ENCODE results near the gene RAB13. TPM values are rescaled to one million over a fixed set of nuclear protein-coding genes. Genes with fewer than 3 reads are reported as not detected.

The RAB13 gene
- total RNA-seq, 1 donor from 2014 or later, result 145 TPM

- no peak for TF ChIP-seq CTCF (IDR thresholded peaks at IDR 0.05; ENCODE audit: insufficient read depth, low read depth, low read length)
- no peak for TF ChIP-seq EZH2 (IDR thresholded peaks at IDR 0.05; ENCODE audit: insufficient read depth, low read length)
These were observed 47.1 kb downstream of the RAB13 start for GRCh38 chr1:153938996-153939395.

GRCh38 chr1:153937331-153937730, 48.8 kb downstream of the RAB13 start:
- H3K79me2 ChIP-seq (ENCODE audit: insufficient read depth, low read length), result no peaks in the 10 kb centered on the region
- H3K9me3 ChIP-seq (ENCODE audit: insufficient read depth, low read depth, low read length), result no peaks in the 10 kb centered on the region
- FAIRE-seq (no peak), DNase-seq (ENCODE audit: low read depth) (no peak)
- no peaks in the 10 kb centered on the region for H3K4me1 ChIP-seq (ENCODE audit: insufficient read depth, low read length)
- no peak overlapping the region for H2AFZ ChIP-seq (ENCODE audit: low read depth, low read length)
- no peaks in the 10 kb centered on the region for H3K27me3 Mint-ChIP-seq (ENCODE audit: low read depth, unreplicated experiment)
- H3K4me3 Mint-ChIP-seq (ENCODE audit: unreplicated experiment), result no peak overlapping the region
- H3K4me2 ChIP-seq (ENCODE audit: low read length), result no peak overlapping the region
- no peak overlapping the region for H3K9ac ChIP-seq (ENCODE audit: low read length)
- H3K27ac ChIP-seq (ENCODE audit: low read depth, low read length), result no peak overlapping the region
- H3K27me3 ChIP-seq (ENCODE audit: insufficient read depth, low read length), result no peaks in the 10 kb centered on the region
- peaks cover 37% of the 10 kb centered on the region for H3K36me3 Mint-ChIP-seq (ENCODE audit: low read depth, unreplicated experiment)
- H3K4me3 ChIP-seq (ENCODE audit: insufficient read depth, low read depth, low read length), result no peak overlapping the region
- H4K20me1 ChIP-seq (ENCODE audit: insufficient read depth, low read length), result no peaks in the 10 kb centered on the region
- no peak overlapping the region for H3K27ac Mint-ChIP-seq (ENCODE audit: unreplicated experiment)
- H3K36me3 ChIP-seq (ENCODE audit: insufficient read depth, low read length), result peaks cover 14% of the 10 kb centered on the region
- H3K4me1 Mint-ChIP-seq (ENCODE audit: low read depth, unreplicated experiment), result no peaks in the 10 kb centered on the region
- TF ChIP-seq CTCF (IDR thresholded peaks at IDR 0.05; ENCODE audit: insufficient read depth, low read depth, low read length) (no peak), EZH2 (IDR thresholded peaks at IDR 0.05; ENCODE audit: insufficient read depth, low read length) (no peak)
- no peaks in the 10 kb centered on the region for H3K9me3 Mint-ChIP-seq (ENCODE audit: unreplicated experiment)

More at GRCh38 chr1:153938996-153939395, 47.1 kb downstream of the RAB13 start:
- Histone ChIP-seq H3K4me2 (ENCODE audit: low read length) (no peak overlapping the region), H3K9ac (ENCODE audit: low read length) (no peak overlapping the region), H3K79me2 (ENCODE audit: insufficient read depth, low read length) (peaks cover 6% of the 10 kb centered on the region), H3K27me3 (ENCODE audit: insufficient read depth, low read length) (no peaks in the 10 kb centered on the region), H3K27ac (ENCODE audit: low read depth, low read length) (no peak overlapping the region), H2AFZ (ENCODE audit: low read depth, low read length) (no peak overlapping the region), H4K20me1 (ENCODE audit: insufficient read depth, low read length) (no peaks in the 10 kb centered on the region), H3K9me3 (ENCODE audit: insufficient read depth, low read depth, low read length) (no peaks in the 10 kb centered on the region), H3K36me3 (ENCODE audit: insufficient read depth, low read length) (peaks cover 12% of the 10 kb centered on the region), H3K4me1 (ENCODE audit: insufficient read depth, low read length) (no peaks in the 10 kb centered on the region), H3K4me3 (ENCODE audit: insufficient read depth, low read depth, low read length) (no peak overlapping the region)
- no peaks in the 10 kb centered on the region for H3K27me3 Mint-ChIP-seq (ENCODE audit: low read depth, unreplicated experiment)
- H3K4me1 Mint-ChIP-seq (ENCODE audit: low read depth, unreplicated experiment), result no peaks in the 10 kb centered on the region
- peaks cover 36% of the 10 kb centered on the region for H3K36me3 Mint-ChIP-seq (ENCODE audit: low read depth, unreplicated experiment)
- no peak for FAIRE-seq
- no peak overlapping the region for H3K27ac Mint-ChIP-seq (ENCODE audit: unreplicated experiment)
- no peak overlapping the region for H3K4me3 Mint-ChIP-seq (ENCODE audit: unreplicated experiment)
- no peaks in the 10 kb centered on the region for H3K9me3 Mint-ChIP-seq (ENCODE audit: unreplicated experiment)
- no peak for DNase-seq (ENCODE audit: low read depth)

GRCh38 chr1:153936011-153936802, 49.9 kb downstream of the RAB13 start:
- H3K9me3 ChIP-seq (ENCODE audit: insufficient read depth, low read depth, low read length), result no peaks in the 10 kb centered on the region
- Mint-ChIP-seq H3K4me3 (ENCODE audit: unreplicated experiment) (no peak overlapping the region), H3K27me3 (ENCODE audit: low read depth, unreplicated experiment) (no peaks in the 10 kb centered on the region), H3K4me1 (ENCODE audit: low read depth, unreplicated experiment) (no peaks in the 10 kb centered on the region), H3K27ac (ENCODE audit: unreplicated experiment) (no peak overlapping the region), H3K9me3 (ENCODE audit: unreplicated experiment) (no peaks in the 10 kb centered on the region), H3K36me3 (ENCODE audit: low read depth, unreplicated experiment) (peaks cover 35% of the 10 kb centered on the region)
- H2AFZ ChIP-seq (ENCODE audit: low read depth, low read length), result no peak overlapping the region
- H3K79me2 ChIP-seq (ENCODE audit: insufficient read depth, low read length), result no peaks in the 10 kb centered on the region
- H4K20me1 ChIP-seq (ENCODE audit: insufficient read depth, low read length), result no peaks in the 10 kb centered on the region
- TF ChIP-seq EZH2 (IDR thresholded peaks at IDR 0.05; ENCODE audit: insufficient read depth, low read length) (no peak), CTCF (IDR thresholded peaks at IDR 0.05; ENCODE audit: insufficient read depth, low read depth, low read length) (no peak)
- H3K4me3 ChIP-seq (ENCODE audit: insufficient read depth, low read depth, low read length), result no peak overlapping the region
- no peak overlapping the region for H3K4me2 ChIP-seq (ENCODE audit: low read length)
- no peaks in the 10 kb centered on the region for H3K27me3 ChIP-seq (ENCODE audit: insufficient read depth, low read length)
- FAIRE-seq (no peak), DNase-seq (ENCODE audit: low read depth) (no peak)
- no peak overlapping the region for H3K27ac ChIP-seq (ENCODE audit: low read depth, low read length)
- H3K4me1 ChIP-seq (ENCODE audit: insufficient read depth, low read length), result no peaks in the 10 kb centered on the region
- H3K9ac ChIP-seq (ENCODE audit: low read length), result no peak overlapping the region
- peaks cover 14% of the 10 kb centered on the region for H3K36me3 ChIP-seq (ENCODE audit: insufficient read depth, low read length)
